GM18498 (cell line): ENCODE results near the gene BDP1.
"Not testable (repeated sequence)": the region's sequence is repeated elsewhere in the genome, so short reads cannot be mapped to it uniquely, and the experiment has no call there.

Source experiments
- ATAC-seq: cut with Tn5 transposase; IDR thresholded peaks from one replicate; pipeline ENCODE4 v1.9.1; 2021; ENCODE audit warnings: mild to moderate bottlenecking, moderate library complexity; ENCODE audit not compliant: unreplicated experiment

The BDP1 gene

GRCh38 chr5:71455427-71456361, at the start of gene BDP1:
BDP1 (plus strand) TSS chr5:71455651; CDS start chr5:71455878, 227 bp downstream.
- peak; percentile 94 for ATAC-seq

- ATAC-seq: not testable (repeated sequence)
Observed at GRCh38 chr5:71410088-71410487, 45.4 kb upstream of the BDP1 start.

DNA sequence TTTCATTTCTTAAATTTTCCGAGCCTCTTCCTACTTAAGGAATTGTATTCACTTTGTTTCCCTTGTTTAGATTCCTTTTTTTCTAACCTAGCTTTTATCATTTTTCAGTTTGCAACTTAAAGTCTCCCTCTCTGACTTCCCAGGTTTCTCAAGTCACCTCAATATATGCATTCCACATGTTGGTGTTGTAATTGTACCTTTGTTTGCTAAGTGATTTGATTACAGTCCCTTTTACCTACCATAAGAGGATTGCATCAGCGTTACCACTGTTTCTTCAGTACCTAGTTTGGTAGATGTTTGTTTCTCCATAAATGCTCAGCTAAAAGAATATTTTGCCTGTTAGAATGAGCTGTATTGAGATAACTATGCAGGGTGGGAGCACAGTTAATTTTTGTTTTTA, 39.8 kb upstream of the BDP1 start:
- not testable (repeated sequence) for ATAC-seq

- not testable (repeated sequence) for ATAC-seq
Observed at GRCh38 chr5:71418026-71418425, 37.4 kb upstream of the BDP1 start.

DNA sequence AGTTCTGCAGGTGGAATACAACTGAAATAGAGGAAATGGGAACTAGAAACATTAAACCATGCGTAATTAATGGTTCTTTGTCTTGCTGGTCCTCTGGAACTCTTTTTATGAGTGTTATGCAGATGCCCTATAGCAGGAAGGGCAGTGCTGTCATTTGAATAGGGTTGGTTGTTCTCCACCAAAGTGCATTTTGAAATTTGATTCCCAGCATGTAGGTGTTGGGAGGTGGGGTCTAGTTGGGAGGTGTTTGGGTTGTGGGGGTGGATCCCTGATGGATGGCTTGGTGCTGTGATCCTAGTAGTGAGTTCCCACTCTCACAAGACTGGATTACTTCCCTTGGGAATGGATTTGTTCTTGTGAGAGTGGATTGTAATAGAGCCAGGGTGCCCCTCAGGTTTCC, 34.2 kb upstream of the BDP1 start:
- ATAC-seq: not testable (repeated sequence)

GRCh38 chr5:71423896-71424295, 31.6 kb upstream of the BDP1 start:
- not testable (repeated sequence) for ATAC-seq

DNA sequence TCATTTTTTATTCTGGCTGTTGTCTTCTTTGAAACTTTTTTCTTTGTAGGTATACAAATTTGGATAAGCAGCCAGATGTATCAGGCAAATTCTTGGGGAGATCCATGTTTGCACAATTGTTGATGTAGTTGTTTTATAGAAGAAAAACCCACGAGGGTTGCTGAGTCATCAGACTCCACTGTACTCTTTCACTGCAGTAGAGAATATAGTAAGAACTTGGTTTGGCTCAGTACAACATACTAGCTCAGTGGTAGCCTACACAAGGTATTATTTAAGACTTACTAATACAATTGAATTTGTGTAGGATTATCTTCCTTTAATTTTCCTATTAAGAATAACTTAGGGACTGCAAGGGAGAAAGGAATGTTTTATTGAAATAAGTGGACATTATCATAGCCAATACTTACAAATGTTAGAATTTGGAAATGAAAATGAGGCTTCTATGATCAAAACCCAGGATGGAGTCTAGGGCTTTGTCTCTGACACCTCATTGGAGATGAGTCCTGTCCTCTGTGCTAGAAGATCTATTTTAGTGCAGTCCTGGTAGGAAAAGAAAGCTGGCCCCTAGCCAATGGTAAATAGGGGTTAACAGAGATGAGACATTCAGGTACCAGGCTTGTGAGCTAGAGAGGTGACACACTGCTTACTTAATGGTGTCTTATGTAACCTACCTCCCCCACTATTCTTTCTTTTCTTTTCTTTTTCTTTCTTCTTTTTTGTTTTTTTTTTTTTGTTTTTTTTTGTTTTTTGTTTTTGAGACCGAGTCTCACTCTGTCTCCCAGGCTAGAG, 28.6 kb upstream of the BDP1 start:
- not testable (repeated sequence) for ATAC-seq

DNA sequence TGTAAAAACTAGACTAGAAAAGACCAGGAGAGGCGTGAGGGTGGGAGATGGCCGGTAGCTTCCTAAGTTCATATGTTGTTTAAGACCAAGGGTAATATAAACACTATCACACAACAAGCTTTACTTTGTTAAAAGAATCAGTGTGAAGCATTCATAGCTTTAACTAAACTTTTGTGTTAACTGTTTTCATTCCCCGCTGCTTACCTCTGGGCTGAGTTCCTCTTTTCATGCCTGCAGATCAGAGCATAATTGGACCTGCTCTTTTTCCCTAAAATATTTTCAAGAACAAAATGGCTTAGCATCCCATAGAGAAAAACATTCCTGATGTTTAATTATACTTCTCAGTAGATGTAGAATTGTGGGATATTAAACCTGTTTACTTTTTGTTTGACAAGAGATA, 23.0 kb upstream of the BDP1 start:
- ATAC-seq: not testable (repeated sequence)

DNA sequence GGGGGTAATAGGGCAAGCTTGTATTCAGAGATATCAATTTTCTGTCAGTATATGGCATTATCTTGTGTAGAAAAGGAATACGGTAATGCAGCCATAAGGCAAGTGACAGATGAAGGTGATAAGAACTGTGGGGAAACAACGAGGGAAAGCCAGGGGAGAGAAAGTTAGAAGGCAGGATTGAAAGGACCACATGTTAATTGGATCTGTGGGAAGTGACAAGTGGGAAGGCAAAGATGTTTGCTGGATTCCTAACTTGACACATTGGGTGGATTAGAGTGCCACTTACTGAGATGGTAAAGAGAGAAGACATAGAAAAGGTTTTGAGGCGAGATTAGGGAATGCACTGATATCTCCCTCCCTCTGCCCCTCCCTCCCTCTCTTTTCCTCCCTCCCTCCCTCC, 20.6 kb upstream of the BDP1 start:
- ATAC-seq: not testable (repeated sequence)

GRCh38 chr5:71441564-71441963, 13.9 kb upstream of the BDP1 start:
- ATAC-seq: not testable (repeated sequence)

DNA sequence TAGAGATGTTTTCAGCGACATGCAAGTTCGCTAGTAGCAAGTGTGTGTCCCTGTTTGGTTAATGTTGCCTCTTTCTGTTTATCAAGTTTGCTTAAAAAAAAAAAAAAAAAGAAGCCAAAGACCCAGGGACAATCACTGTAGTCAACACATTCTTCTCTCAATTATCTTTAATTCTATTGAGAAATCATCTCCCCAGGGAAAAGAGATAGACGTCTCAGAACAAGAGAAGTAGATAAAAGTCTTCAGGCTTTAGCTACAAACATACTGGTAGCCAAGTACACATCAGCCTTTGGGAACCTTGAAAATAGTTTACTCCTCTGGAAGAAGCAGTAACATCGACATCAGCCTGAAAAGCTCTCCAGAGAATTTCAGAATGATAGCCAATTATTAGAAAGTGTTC, 11.6 kb upstream of the BDP1 start:
- not testable (repeated sequence) for ATAC-seq

DNA sequence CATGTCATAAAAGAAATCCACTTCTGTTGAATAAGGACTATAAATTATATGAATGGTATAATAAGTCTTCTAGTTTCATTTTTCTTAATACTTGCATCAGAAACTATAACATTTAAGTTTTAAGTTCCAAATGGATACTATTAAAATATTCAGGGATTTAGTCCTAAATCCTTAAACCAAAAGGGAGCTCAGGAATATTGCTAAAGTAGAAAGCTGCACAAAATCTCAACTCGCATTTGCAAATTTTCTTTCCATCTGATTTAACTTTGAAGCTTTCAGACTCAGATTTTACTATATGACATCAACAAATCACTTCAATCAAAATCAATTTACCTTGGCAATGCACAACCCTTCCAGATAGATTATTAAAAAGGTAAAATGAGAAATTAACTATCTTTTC, 10.4 kb upstream of the BDP1 start:
- ATAC-seq: not testable (repeated sequence)

- not testable (repeated sequence) for ATAC-seq
Observed at GRCh38 chr5:71445523-71446152, 9.8 kb upstream of the BDP1 start.

GRCh38 chr5:71446540-71447216, 8.8 kb upstream of the BDP1 start:
- ATAC-seq: peak; percentile 33

DNA sequence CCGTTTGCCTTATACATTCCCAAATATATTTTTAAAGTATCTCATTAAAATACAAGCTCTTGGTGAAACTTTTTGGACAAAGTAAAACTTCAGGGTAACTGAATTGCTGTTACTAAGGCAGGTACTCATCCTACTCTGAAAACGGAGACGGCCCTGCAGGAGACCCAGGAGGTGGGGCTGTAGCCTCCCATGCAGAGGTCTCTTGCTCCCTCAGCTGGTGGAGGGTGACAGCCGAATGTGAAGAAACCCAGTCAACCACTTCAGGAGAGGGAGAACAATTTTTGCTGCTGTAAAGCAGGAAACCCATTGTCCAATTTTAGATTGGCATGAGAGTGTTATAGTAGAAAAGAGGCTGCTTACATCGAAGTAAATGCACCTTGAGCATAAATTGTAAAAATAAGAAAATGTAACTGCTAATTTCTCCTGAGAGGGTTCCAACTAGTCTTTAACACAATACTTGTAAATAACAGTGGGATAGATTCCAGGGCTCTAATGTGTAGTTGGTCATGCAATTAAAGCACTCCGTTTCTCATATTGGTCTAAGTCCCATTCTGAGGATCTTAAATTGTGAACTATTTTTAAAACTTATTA, 8.1 kb upstream of the BDP1 start:
- peak; percentile 97 for ATAC-seq

GRCh38 chr5:71452876-71453275, 2.6 kb upstream of the BDP1 start:
- ATAC-seq: no peak

DNA sequence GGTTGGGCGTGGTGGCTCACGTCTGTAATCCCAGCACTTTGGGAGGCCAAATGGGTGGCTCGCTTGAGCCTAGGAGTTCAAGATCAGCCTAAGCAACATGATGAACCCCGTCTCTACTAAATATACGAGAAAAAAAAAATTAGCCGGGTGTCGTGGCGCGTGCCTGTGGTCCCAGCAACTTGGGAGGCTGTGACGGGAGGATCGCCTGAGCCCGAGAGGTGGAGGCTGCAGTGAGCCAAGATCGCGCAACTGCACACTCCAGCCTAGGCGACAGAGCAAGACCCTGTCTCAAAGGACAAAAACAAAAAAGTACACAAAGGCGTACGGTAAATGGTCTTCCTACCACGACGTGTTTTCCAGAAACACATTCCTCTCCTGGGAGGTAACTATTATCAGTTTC, 538 bp upstream of the BDP1 start:
- no peak for ATAC-seq

DNA sequence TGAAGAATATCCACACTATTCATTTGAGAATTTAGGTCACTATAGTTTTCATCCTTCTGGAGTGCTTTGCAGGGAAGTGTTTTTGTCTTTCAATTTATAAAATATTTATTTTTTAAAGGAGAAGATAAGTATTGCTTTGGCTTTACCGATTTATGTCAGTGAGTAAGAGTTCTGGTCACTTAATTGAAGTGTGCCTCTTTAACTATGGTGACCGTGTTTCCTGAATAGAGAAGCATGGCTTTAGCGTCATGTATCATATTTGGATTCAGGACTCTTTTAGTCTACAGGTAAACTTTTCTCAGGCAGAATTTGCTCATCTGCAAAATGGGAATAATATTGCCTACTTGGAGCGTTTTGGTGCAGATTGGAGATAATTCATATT, 902 bp downstream of the BDP1 start:
- ATAC-seq: no peak

DNA sequence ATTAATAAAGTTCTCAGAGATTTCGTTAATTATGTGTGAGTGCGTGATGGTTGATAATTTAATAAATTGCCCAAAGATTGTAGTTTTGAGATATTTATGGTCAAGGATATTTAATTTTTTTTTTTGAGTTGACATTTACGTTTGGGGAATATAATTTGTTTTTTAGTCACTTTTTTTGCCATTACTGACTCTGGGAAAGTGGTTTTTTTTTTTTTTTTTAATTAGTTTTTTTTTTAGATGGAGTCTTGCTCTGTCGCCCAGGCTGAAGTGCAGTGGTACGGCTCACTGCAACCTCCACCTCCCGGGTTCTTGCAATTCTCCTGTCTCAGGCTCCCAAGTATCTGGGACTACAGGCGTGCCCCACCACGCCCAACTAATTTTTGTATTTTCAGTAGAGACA, 1.7 kb downstream of the BDP1 start:
- no peak for ATAC-seq

DNA sequence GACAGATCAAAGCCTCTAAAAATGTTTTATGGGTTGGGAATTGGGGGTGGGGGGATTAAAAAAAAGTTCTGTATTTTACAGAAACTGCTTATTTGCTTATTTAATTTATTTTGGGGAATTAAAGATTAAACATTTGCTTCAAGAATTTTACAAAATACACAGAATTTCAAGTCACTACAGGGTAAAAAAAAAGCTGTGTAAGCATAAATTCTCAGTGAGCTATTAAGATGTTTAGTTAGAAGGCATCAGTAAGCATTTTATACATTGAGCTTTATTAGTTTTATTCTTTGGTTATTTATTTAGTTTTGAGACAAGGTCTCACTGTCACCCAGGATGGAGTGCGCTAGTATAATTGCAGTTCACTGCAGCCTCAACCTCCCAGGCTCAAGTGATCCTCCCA, 5.2 kb downstream of the BDP1 start:
- no peak for ATAC-seq
